Measurements from ENCODE around the gene OR4E2.
"Not testable (repeated sequence)": the region's sequence is repeated elsewhere in the genome, so short reads cannot be mapped to it uniquely, and the experiment has no call there.

OR4E2 gene, protein sequence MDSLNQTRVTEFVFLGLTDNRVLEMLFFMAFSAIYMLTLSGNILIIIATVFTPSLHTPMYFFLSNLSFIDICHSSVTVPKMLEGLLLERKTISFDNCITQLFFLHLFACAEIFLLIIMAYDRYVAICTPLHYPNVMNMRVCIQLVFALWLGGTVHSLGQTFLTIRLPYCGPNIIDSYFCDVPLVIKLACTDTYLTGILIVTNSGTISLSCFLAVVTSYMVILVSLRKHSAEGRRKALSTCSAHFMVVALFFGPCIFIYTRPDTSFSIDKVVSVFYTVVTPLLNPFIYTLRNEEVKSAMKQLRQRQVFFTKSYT

DNA sequence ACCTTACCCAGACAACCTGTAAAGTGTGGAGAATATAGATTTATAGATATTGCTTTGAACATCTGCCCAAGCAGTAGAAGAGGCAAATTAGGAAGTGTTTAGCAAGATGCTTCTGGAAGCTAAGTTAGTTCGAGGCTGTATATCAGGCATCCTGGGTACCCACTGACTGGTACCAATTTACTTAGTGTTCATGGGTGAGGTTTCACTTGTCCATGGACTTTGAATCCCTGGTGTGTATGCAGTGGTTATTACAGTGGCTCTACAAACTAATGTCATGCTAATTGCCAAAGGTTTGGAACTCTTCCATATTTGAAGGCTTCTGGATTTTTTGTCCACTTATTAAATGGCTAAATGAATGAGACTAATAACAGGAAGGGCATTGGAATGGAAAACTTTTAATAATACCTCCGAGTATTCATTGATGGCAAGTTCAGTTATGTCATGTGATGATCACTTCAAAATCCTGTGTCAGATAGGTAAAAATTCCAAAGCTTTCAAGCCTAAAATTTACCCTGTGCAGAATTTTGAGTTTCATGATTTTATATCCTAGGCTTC, at the start of gene OR4E2:
Gene OR4E2 (plus strand): TSS at position 505 of the 555 bp plus-strand sequence. CDS start 11,248 bp downstream, outside the sequence.
- H3K9me3 ChIP-seq (ENCODE audit: control insufficient read depth, insufficient read depth, low read length): no peaks in the 10 kb centered on the region
- no peaks in the 10 kb centered on the region for H3K36me3 ChIP-seq (ENCODE audit: control insufficient read depth, insufficient read depth, low read length)
- H3K4me1 ChIP-seq (ENCODE audit: control insufficient read depth, insufficient read depth, low read length): no peaks in the 10 kb centered on the region; the same call in 1 of the 2 replicates
- DNase-seq (ENCODE audit: low read depth, low spot score): no peak
- H3K27ac ChIP-seq (ENCODE audit: low read length): no peak within 1 kb of the TSS
- WGBS (ENCODE audit: insufficient coverage, insufficient read length): no CpG with 5 or more reads among the region's 2 CpGs
- H3K27me3 ChIP-seq (ENCODE audit: control insufficient read depth, insufficient read depth, low read length): no peaks in the 10 kb centered on the region
- H3K4me3 ChIP-seq (ENCODE audit: low read length): no peak within 1 kb of the TSS

DNA sequence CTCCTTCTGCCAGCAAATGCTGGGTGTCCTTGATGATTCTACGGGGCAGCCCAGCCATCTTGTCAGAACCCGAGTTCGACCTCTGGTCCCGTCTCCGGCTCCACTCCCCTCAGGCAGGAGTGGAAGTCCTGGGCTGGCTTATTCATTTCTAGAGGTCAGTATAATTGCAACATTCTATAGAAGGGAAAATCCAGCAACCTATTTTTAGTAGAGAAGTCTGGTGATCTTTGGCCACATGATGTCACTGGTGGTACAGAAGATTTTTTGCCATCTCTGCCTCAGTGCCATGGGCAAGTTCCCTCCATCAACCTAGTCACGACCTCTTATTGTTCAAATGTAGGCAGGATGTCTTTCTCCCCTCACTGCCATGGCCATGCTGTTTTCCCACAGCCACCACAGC, 41.3 kb upstream of the OR4E2 start:
- Histone ChIP-seq H3K36me3 (ENCODE audit: control insufficient read depth, insufficient read depth, low read length) (no peaks in the 10 kb centered on the region), H3K4me3 (ENCODE audit: low read length) (no peak overlapping the region), H3K27ac (ENCODE audit: low read length) (no peak overlapping the region), H3K27me3 (ENCODE audit: control insufficient read depth, insufficient read depth, low read length) (no peaks in the 10 kb centered on the region), H3K9me3 (ENCODE audit: control insufficient read depth, insufficient read depth, low read length) (no peaks in the 10 kb centered on the region), H3K4me1 (ENCODE audit: control insufficient read depth, insufficient read depth, low read length) (no peaks in the 10 kb centered on the region)
- no peak for DNase-seq (ENCODE audit: low read depth, low spot score)
- WGBS (ENCODE audit: insufficient coverage, insufficient read length): no CpG with 5 or more reads among the region's 6 CpGs

DNA sequence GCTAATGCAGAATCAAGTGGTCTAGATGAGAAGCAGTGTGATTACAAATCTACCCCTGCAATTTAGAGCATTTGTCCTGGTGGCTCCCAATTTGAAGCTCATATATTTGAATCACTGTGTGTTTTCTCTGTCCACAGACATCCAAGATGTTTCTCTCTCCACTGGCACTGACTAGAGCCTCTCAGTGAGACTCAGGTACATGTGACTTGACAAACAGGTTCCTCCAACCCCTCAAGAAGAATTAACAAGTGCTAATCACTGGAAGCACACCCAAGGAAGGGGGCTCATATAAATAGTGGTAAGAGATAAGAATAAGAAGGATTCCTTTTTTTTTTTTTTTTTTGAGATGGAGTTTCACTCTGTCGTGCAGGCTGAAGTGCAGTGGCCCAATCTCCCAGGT, 39.4 kb upstream of the OR4E2 start:
- no CpG with 5 or more reads among the region's 1 CpG for WGBS (ENCODE audit: insufficient coverage, insufficient read length)
- no peak overlapping the region for H3K4me3 ChIP-seq (ENCODE audit: low read length)
- no peak overlapping the region for H3K27ac ChIP-seq (ENCODE audit: low read length)
- no peaks in the 10 kb centered on the region for H3K36me3 ChIP-seq (ENCODE audit: control insufficient read depth, insufficient read depth, low read length)
- H3K4me1 ChIP-seq (ENCODE audit: control insufficient read depth, insufficient read depth, low read length): no peaks in the 10 kb centered on the region
- no peak for DNase-seq (ENCODE audit: low read depth, low spot score)
- H3K9me3 ChIP-seq (ENCODE audit: control insufficient read depth, insufficient read depth, low read length): no peaks in the 10 kb centered on the region
- H3K27me3 ChIP-seq (ENCODE audit: control insufficient read depth, insufficient read depth, low read length): no peaks in the 10 kb centered on the region

DNA sequence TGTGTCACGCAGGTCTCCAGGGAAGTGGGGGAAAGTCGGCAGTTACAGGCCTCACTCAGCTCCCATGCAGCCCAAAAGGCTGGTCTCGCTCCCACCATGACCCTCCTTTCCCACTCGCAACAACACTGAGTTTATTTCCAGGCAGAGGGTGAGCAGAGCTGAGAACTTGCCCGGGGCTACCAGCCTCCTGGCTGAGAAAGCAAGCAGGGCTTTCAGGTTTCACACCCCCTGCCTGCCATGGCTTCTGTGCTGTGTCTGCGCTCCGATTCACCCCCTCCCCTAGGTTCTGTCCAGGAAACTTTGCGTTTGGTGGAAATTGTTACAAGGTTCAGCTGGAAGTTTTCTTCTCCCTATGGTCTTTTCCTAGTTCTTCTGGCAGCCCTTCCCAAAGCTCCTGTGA, 36.0 kb upstream of the OR4E2 start:
- H3K27me3 ChIP-seq (ENCODE audit: control insufficient read depth, insufficient read depth, low read length): no peaks in the 10 kb centered on the region
- H3K4me3 ChIP-seq (ENCODE audit: low read length): no peak overlapping the region
- no peaks in the 10 kb centered on the region for H3K4me1 ChIP-seq (ENCODE audit: control insufficient read depth, insufficient read depth, low read length)
- H3K36me3 ChIP-seq (ENCODE audit: control insufficient read depth, insufficient read depth, low read length): no peaks in the 10 kb centered on the region
- no peak overlapping the region for H3K27ac ChIP-seq (ENCODE audit: low read length)
- no peaks in the 10 kb centered on the region for H3K9me3 ChIP-seq (ENCODE audit: control insufficient read depth, insufficient read depth, low read length)
- no CpG with 5 or more reads among the region's 8 CpGs for WGBS (ENCODE audit: insufficient coverage, insufficient read length)
- DNase-seq (ENCODE audit: low read depth, low spot score): no peak

DNA sequence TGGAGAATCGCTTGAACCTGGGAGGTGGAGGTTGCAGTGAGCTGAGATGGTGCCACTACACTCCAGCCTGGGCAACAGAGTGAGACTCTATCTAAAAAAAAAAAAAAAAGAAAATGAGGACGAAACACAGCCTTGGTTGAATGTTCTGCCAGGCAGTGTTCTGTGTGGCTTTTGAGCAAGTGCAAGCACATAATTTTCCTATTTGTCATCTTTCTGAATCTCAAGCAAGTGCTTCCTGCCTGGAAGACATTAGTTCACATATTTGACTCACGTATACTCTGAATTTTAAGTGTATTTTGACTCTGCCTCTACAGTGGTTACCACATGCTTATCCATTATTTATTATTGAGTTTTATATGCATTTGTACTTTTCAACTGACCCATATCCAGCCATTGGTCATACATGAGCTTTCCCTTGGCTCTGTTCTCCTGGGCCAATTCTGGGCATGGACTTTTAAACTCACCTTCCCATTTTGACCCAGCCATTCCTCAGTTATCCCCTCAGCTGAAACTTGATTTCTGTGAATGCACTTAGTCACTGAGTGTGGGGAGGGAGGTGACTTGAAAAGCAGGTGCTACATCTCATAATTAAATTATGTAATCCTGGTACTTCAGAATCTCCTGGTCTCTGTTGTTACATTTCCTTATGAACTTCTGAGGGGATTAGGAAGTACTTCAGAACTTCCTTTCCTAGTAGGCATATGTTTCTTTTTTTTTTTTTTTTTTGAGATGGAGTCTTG, 27.0 kb upstream of the OR4E2 start:
- WGBS (ENCODE audit: insufficient coverage, insufficient read length): no CpG with 5 or more reads among the region's 3 CpGs

DNA sequence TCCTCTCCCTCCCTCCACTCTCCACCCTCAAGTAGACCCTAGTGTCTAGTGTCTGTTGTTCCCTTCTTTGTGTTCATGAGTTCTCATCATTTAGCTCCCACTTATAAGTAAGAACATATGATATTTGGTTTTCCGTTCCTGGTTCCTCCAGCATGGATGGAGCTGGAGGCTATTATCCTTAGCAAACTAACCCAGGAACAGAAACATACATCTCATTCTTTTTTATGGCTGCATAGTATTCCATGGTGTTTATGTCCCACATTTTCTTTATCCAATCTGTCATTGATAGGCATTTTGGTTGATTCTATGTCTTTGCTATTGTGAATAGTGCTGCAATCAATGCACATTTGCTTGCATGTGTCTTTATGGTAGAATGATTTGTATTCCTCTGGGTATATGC, 23.1 kb upstream of the OR4E2 start:
- not testable (repeated sequence) for H3K9me3 ChIP-seq (ENCODE audit: control insufficient read depth, insufficient read depth, low read length); H3K36me3 ChIP-seq (ENCODE audit: control insufficient read depth, insufficient read depth, low read length); H3K27ac ChIP-seq (ENCODE audit: low read length); H3K4me1 ChIP-seq (ENCODE audit: control insufficient read depth, insufficient read depth, low read length); H3K4me3 ChIP-seq (ENCODE audit: low read length); H3K27me3 ChIP-seq (ENCODE audit: control insufficient read depth, insufficient read depth, low read length); DNase-seq (ENCODE audit: low read depth, low spot score)
- no CpG with 5 or more reads among the region's 1 CpG for WGBS (ENCODE audit: insufficient coverage, insufficient read length)

More for the DNA sequence above, 27.0 kb upstream of the OR4E2 start:
- DNase-seq (ENCODE audit: low read depth, low spot score): no peak
- Histone ChIP-seq H3K27me3 (ENCODE audit: control insufficient read depth, insufficient read depth, low read length) (no peaks in the 10 kb centered on the region), H3K4me1 (ENCODE audit: control insufficient read depth, insufficient read depth, low read length) (no peaks in the 10 kb centered on the region), H3K4me3 (ENCODE audit: low read length) (no peak overlapping the region), H3K27ac (ENCODE audit: low read length) (no peak overlapping the region), H3K9me3 (ENCODE audit: control insufficient read depth, insufficient read depth, low read length) (no peaks in the 10 kb centered on the region), H3K36me3 (ENCODE audit: control insufficient read depth, insufficient read depth, low read length) (no peaks in the 10 kb centered on the region)

DNA sequence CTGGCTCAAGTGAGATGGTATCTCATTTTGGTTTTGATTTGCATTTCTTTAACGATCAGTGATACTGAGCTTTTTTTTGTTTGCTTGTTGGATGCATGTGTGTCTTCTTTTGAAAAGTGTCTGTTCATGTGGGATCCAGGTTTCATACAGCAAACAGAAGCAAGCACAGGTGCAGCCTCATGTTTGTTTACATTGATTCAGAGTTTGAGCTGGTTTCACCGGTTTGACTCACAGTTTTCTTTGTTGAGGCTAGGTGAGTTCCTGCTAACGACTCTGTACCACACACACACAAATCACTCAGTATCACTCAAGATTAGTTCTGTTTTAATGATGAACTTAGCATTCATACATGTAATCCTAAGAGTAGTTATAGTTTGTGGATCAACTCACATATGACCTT, 22.6 kb upstream of the OR4E2 start:
- no peak for DNase-seq (ENCODE audit: low read depth, low spot score)
- Histone ChIP-seq H3K4me3 (ENCODE audit: low read length) (no peak overlapping the region), H3K36me3 (ENCODE audit: control insufficient read depth, insufficient read depth, low read length) (no peaks in the 10 kb centered on the region), H3K27me3 (ENCODE audit: control insufficient read depth, insufficient read depth, low read length) (no peaks in the 10 kb centered on the region), H3K27ac (ENCODE audit: low read length) (no peak overlapping the region), H3K9me3 (ENCODE audit: control insufficient read depth, insufficient read depth, low read length) (no peaks in the 10 kb centered on the region), H3K4me1 (ENCODE audit: control insufficient read depth, insufficient read depth, low read length) (no peaks in the 10 kb centered on the region)
- no CpG with 5 or more reads among the region's 3 CpGs for WGBS (ENCODE audit: insufficient coverage, insufficient read length)

DNA sequence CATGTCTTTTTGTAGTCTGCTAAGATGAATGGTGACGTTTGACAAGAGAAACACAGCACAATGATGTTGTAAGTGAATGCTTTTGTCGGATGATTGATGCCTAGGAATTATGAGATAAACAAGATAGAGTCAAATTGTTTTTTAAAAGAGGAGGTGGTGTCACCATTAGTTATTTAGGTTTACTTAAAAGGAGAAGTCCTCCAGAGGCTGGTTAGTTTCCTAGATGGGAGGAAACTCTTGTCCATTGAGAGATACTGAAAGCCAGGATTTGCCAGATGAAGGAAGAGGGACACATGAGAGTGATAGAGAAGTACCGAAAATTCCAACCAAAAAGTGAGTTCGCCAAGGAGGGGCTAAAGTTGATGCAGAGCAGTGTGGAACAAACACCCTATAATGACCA, 18.8 kb upstream of the OR4E2 start, which contains the start of gene OR10G2:
Gene OR10G2 (minus strand): TSS at position 101 of the 400 bp plus-strand sequence. CDS start 98 bp downstream, at position 3.
- H3K4me1 ChIP-seq (ENCODE audit: control insufficient read depth, insufficient read depth, low read length): no peaks in the 10 kb centered on the region

DNA sequence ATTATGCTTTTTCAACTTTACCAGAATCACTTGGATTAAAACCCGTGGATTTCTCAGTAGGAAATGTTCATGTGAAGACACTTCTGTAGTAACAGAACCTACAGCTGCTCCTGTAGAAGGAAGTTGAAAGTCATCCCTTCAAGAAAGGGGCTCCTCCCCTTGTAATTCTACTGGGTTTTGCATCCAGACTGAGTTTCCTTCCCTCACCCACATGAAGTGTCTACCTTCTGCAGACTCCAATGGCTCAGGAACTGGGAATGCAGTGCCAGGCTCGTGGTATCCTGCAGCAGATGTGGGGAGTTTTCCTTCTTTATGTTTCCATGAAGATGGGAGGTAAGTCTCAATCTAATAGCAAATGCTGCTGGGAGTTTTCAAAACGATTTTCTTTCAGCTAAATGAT, 11.0 kb upstream of the OR4E2 start:
- no peaks in the 10 kb centered on the region for H3K9me3 ChIP-seq (ENCODE audit: control insufficient read depth, insufficient read depth, low read length)
- H3K36me3 ChIP-seq (ENCODE audit: control insufficient read depth, insufficient read depth, low read length): no peaks in the 10 kb centered on the region
- no peak for DNase-seq (ENCODE audit: low read depth, low spot score)
- H3K4me1 ChIP-seq (ENCODE audit: control insufficient read depth, insufficient read depth, low read length): peaks cover 4% of the 10 kb centered on the region
- H3K4me3 ChIP-seq (ENCODE audit: low read length): no peak overlapping the region
- H3K27ac ChIP-seq (ENCODE audit: low read length): no peak overlapping the region
- no CpG with 5 or more reads among the region's 3 CpGs for WGBS (ENCODE audit: insufficient coverage, insufficient read length)
- H3K27me3 ChIP-seq (ENCODE audit: control insufficient read depth, insufficient read depth, low read length): no peaks in the 10 kb centered on the region

More for the DNA sequence above, 18.8 kb upstream of the OR4E2 start, which contains the start of gene OR10G2:
- DNase-seq (ENCODE audit: low read depth, low spot score): no peak
- Histone ChIP-seq H3K36me3 (ENCODE audit: control insufficient read depth, insufficient read depth, low read length) (no peaks in the 10 kb centered on the region), H3K27ac (ENCODE audit: low read length) (no peak within 1 kb of the TSS), H3K27me3 (ENCODE audit: control insufficient read depth, insufficient read depth, low read length) (no peaks in the 10 kb centered on the region), H3K4me3 (ENCODE audit: low read length) (no peak within 1 kb of the TSS), H3K9me3 (ENCODE audit: control insufficient read depth, insufficient read depth, low read length) (no peaks in the 10 kb centered on the region)
- no CpG with 5 or more reads among the region's 4 CpGs for WGBS (ENCODE audit: insufficient coverage, insufficient read length)

DNA sequence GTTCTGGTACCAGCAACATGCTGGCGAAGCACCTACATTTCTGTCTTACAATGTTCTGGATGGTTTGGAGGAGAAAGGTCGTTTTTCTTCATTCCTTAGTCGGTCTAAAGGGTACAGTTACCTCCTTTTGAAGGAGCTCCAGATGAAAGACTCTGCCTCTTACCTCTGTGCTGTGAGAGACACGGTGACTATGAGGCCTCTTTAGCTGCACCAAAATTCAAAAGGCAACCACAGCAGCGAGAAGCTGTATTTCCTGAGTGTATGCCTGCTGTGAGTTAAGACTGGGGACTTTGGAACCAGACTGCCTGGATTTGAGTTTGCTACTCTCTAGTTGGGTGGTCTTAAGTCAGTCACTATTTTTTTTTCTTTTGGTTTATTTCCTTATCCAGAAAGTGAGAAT, 10.2 kb upstream of the OR4E2 start:
- WGBS (ENCODE audit: insufficient coverage, insufficient read length): no CpG with 5 or more reads among the region's 5 CpGs
- Histone ChIP-seq H3K36me3 (ENCODE audit: control insufficient read depth, insufficient read depth, low read length) (no peaks in the 10 kb centered on the region), H3K9me3 (ENCODE audit: control insufficient read depth, insufficient read depth, low read length) (no peaks in the 10 kb centered on the region), H3K4me3 (ENCODE audit: low read length) (no peak overlapping the region), H3K27me3 (ENCODE audit: control insufficient read depth, insufficient read depth, low read length) (no peaks in the 10 kb centered on the region), H3K27ac (ENCODE audit: low read length) (no peak overlapping the region), H3K4me1 (ENCODE audit: control insufficient read depth, insufficient read depth, low read length) (peaks cover 4% of the 10 kb centered on the region)
- DNase-seq (ENCODE audit: low read depth, low spot score): no peak
